Adipocyte (in vitro differentiated cells): ENCODE results near the gene TMEM132D.
"Not testable (repeated sequence)": the region's sequence is repeated elsewhere in the genome, so short reads cannot be mapped to it uniquely, and the experiment has no call there.

ENCODE experiments used
- DNase-seq: peaks from one replicate; pipeline ENCODE4 v3.0.0-alpha.2; 2015; ENCODE audit warnings: low read depth
- H3K27me3 ChIP-seq: replicated peaks from 2 replicates; pipeline ENCODE4 v1.7.0; 2013; ENCODE audit warnings: mild to moderate bottlenecking, low read length, moderate library complexity; ENCODE audit not compliant: control insufficient read depth, insufficient read depth
- H3K36me3 ChIP-seq: 2 replicates; pipeline ENCODE4 v1.7.0; 2013; ENCODE audit warnings: low read length, mild to moderate bottlenecking, moderate library complexity; ENCODE audit not compliant: control insufficient read depth, insufficient read depth, severe bottlenecking
- H3K4me1 ChIP-seq: 2 replicates; pipeline ENCODE4 v1.7.0; 2013; ENCODE audit warnings: mild to moderate bottlenecking, low read length, moderate library complexity; ENCODE audit not compliant: control insufficient read depth, insufficient read depth
- H3K4me3 ChIP-seq: 2 replicates; pipeline ENCODE4 v1.7.0; 2013; ENCODE audit warnings: mild to moderate bottlenecking, low read length, moderate library complexity
- H3K9ac ChIP-seq: 2 replicates; pipeline ENCODE4 v1.7.0; 2013; ENCODE audit warnings: mild to moderate bottlenecking, low read length, moderate library complexity
- H3K9me3 ChIP-seq: 2 replicates; pipeline ENCODE4 v1.7.0; 2013; ENCODE audit warnings: mild to moderate bottlenecking, low read length, moderate library complexity; ENCODE audit not compliant: control insufficient read depth

Gene TMEM132D

DNA sequence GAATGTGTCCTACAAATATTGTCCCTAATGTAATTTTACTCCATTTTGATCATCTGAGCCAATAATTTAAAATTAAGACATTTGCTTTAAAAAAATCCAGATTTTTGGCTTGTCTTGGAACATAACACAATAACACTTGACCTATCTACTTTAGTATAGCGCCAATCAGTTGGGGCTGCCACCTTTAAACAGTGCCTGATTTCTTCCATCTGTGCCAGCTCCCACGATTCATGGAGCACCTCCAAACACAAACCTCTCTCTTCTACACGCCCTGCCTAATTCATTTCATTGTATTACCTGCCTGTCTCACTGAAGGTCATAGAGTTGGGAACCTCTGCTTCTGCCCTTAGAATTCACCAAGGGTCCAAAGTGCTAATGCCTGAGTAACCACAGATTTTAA, 352.4 kb downstream of the TMEM132D start:
- Histone ChIP-seq H3K4me3 (no peak overlapping the region), H3K27me3 (no peaks in the 10 kb centered on the region), H3K9me3 (peaks cover 7% of the 10 kb centered on the region), H3K9ac (no peak overlapping the region), H3K36me3 (no peaks in the 10 kb centered on the region), H3K4me1 (no peaks in the 10 kb centered on the region)
- DNase-seq: no peak

DNA sequence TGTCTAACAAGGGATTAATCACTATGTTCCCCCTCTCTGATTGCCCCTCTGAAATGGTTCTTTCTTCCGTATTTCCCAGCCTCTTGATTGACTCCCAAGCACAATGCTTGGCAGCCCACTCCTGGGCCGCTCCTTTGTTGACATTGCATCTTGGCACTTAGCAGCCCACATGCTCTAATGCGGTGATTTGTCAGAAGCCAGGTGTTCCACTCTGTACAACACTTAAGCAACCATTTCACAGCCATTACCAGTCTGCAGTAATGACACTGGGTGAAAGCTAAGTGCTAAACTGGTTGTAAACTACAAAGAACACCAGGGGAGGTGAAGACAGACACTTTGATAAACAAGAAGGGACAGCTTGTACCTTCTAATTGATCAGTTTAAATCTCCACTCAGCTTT, 353.5 kb downstream of the TMEM132D start:
- DNase-seq: no peak
- Histone ChIP-seq H3K9ac (no peak overlapping the region), H3K9me3 (peaks cover 7% of the 10 kb centered on the region), H3K36me3 (no peaks in the 10 kb centered on the region), H3K27me3 (no peaks in the 10 kb centered on the region), H3K4me3 (no peak overlapping the region), H3K4me1 (no peaks in the 10 kb centered on the region)

DNA sequence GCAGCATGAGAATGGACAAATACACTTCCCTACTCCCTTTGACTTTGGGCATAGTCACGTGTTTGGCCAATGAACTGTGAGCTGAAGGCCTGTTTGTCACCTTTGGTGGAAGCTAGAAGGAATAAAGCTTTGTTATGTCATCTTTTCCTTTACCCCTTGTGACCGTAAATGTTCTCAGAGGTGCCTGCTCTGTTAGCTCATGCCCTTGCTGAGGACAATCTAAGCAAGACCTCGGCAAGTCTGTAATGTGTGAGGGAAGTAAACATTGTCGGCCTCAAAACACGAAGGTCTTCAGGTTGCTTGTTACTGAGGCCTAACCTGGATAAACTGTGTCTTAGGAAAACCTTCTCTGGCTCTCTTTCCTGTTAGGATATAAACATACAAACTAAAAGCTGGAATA, 354.2 kb downstream of the TMEM132D start:
- Histone ChIP-seq H3K9me3 (peaks cover 7% of the 10 kb centered on the region), H3K4me3 (no peak overlapping the region), H3K36me3 (no peaks in the 10 kb centered on the region), H3K9ac (no peak overlapping the region), H3K4me1 (no peaks in the 10 kb centered on the region), H3K27me3 (no peaks in the 10 kb centered on the region)
- no peak for DNase-seq

DNA sequence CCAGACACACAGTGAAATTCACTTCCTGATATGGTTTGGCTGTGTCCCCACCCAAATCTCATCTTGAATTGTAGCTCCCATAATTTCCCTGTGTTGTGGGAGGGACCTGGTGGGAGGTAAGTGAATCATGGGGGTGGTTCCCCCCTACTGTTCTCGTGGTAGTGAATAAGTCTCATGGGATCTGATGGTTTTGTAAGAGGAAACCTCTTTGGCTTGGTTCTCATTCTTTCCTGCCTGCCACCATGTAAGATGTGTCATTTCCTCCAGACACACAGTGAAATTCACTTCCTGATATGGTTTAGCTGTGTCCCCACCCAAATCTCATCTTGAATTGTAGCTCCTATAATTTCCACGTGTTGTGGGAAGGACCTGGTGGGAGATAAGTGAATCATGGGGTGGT, 354.8 kb downstream of the TMEM132D start:
- H3K9me3 ChIP-seq, H3K4me3 ChIP-seq, DNase-seq, H3K36me3 ChIP-seq, H3K9ac ChIP-seq, H3K4me1 ChIP-seq, H3K27me3 ChIP-seq: not testable (repeated sequence)

DNA sequence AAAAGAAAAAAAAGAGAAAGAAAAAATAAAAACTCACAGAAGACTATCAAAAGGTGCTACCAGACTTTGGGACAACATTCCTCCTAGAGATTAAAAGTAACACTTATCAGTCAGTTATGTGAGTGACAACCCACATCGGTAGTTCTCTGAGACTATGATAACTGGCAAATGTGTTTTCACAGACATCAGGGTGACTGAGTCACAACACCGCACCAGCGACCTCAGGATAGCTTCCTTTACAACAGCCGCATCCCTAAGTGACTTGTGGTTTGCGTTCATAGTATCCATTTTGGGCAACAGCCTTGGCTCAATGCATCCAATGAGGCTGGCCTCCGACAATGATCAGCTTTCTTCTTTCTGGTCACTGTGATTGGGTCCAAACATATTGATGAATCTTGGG, 359.1 kb downstream of the TMEM132D start:
- Histone ChIP-seq H3K4me1 (no peaks in the 10 kb centered on the region), H3K4me3 (no peak overlapping the region), H3K36me3 (no peaks in the 10 kb centered on the region), H3K27me3 (no peaks in the 10 kb centered on the region), H3K9ac (no peak overlapping the region), H3K9me3 (peaks cover 4% of the 10 kb centered on the region)
- DNase-seq: no peak

DNA sequence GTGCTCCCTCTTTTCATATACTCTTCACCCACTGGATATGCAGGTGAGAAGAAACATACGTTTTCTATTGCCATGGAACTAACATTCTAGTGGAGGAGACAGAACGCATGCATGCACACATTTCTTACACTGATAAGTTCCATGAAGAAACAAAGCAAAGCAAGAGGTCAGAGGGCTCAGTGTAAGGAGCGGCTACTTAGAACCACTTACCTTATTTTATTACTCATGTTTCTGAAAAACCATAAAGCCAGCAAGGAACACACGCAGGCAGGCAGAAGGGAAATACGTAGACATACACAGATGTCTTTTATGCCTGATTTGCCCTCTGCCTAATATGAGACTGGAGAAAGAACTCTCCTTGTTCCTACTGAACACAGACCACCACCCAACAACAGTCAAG, 362.9 kb downstream of the TMEM132D start:
- no peaks in the 10 kb centered on the region for H3K4me1 ChIP-seq
- DNase-seq: no peak
- no peak overlapping the region for H3K4me3 ChIP-seq
- H3K9ac ChIP-seq: no peak overlapping the region
- H3K27me3 ChIP-seq: no peaks in the 10 kb centered on the region
- H3K36me3 ChIP-seq: no peaks in the 10 kb centered on the region
- no peaks in the 10 kb centered on the region for H3K9me3 ChIP-seq

DNA sequence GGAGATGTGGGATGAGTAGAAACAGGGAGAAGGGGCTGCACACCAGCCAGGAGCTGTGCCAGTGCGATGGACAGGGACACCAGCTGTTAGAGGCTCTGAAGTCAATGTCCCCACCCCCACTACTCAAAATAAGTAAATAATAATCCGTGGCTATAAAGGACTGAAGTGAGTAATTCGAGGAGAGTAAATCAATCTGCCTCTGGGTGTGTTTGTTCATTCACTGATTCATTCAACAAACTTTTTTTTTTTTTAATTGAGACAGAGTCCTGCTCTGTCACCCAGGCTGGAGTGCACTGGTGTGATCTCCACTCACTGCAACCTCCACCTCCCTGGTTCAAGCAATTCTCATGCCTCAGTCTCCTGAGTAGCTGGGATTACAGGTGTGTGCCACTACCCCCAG, 363.6 kb downstream of the TMEM132D start:
- no peaks in the 10 kb centered on the region for H3K9me3 ChIP-seq
- no peak overlapping the region for H3K4me3 ChIP-seq
- DNase-seq: no peak
- no peaks in the 10 kb centered on the region for H3K4me1 ChIP-seq
- H3K9ac ChIP-seq: no peak overlapping the region
- no peaks in the 10 kb centered on the region for H3K27me3 ChIP-seq
- no peaks in the 10 kb centered on the region for H3K36me3 ChIP-seq

DNA sequence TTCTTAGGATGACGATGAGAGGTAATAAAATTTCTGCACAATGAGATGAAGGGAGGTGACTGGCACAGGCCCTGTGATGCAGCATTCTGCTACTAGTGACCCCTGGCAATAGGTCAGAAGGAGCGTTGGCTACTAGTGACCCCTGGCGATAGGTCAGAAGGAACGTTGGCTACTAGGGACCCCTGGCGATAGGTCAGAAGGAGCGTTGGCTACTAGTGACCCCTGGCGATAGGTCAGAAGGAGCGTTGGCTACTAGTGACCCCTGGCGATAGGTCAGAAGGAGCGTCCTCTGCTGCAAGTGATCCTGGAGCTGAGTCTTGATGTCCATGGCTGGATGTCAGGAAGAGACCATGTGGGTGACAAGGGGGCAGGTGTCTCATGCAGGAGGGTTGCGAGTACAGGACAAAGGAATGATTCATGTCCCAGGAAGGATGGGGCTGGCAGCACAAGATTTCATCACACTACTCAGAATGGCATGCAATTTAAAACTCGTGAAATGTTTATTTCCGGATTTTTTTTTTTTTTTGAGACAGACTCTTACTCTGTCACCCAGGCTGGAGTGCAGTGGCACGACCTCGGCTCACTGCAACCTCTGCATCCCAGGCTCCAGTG, 365.0 kb downstream of the TMEM132D start:
- H3K4me3 ChIP-seq, H3K36me3 ChIP-seq, H3K4me1 ChIP-seq, H3K9me3 ChIP-seq, H3K9ac ChIP-seq, H3K27me3 ChIP-seq: not testable (repeated sequence)
- peak; percentile 35 for DNase-seq

DNA sequence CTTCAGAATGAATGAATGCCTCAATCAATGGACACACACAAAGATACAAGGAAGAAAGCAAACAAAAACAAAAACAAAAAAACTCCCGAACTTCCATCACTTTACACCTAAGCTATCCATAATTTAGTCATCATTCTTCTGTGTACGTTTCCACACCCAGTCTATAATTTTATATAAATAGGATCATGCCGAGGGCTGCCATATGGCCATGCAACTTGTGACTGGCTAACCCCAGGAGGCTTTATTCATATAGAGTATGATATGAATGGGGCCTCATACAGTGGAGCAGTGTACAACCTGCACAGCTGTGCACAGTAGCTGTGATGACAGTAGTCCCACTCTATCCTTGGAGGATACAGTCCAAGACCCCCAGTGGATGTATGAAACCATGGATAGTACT, 365.7 kb downstream of the TMEM132D start:
- no peak for DNase-seq
- Histone ChIP-seq H3K9me3 (no peaks in the 10 kb centered on the region), H3K4me3 (no peak overlapping the region), H3K36me3 (no peaks in the 10 kb centered on the region), H3K9ac (no peak overlapping the region), H3K27me3 (no peaks in the 10 kb centered on the region), H3K4me1 (no peaks in the 10 kb centered on the region)

DNA sequence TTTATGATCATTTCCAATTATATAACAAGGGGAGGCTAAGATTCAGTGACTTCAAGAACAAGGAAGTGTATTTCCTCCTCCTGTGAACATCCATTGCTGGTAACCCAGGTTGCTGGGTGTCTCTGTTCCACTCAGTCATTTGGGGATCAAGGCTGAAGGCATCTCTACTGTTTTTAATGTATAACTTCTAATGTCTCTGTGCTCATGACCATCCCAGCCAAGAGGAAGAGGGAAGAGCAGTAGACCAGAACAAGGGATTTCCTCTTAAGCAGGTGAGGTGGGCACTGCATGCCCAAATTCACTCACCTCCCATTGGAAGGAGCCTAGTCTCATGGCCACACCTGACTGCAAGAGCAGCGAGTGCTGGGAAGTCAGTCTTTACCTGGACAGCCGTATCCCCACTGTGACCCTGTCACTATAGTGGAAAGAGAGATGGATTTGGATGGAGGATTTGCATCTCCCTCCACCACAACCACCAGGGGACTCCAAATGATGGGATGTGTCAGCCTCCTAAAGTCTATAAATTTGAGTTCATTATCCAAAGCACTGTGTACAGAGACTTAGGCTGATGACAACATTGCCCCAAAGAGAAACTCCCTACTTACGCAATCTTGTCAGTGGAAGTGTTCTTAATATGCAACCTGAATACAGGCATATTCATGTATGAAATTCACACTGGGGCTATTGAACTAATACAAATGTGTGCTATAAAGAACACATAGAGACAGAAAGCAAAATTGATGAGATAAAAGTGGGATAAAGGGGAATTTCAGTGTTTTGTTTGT, 368.7 kb downstream of the TMEM132D start:
- no peaks in the 10 kb centered on the region for H3K4me1 ChIP-seq
- no peaks in the 10 kb centered on the region for H3K36me3 ChIP-seq
- no peak overlapping the region for H3K9ac ChIP-seq
- peak; percentile 61 for DNase-seq
- H3K27me3 ChIP-seq: no peaks in the 10 kb centered on the region
- no peak overlapping the region for H3K4me3 ChIP-seq
- peaks cover 3% of the 10 kb centered on the region for H3K9me3 ChIP-seq

DNA sequence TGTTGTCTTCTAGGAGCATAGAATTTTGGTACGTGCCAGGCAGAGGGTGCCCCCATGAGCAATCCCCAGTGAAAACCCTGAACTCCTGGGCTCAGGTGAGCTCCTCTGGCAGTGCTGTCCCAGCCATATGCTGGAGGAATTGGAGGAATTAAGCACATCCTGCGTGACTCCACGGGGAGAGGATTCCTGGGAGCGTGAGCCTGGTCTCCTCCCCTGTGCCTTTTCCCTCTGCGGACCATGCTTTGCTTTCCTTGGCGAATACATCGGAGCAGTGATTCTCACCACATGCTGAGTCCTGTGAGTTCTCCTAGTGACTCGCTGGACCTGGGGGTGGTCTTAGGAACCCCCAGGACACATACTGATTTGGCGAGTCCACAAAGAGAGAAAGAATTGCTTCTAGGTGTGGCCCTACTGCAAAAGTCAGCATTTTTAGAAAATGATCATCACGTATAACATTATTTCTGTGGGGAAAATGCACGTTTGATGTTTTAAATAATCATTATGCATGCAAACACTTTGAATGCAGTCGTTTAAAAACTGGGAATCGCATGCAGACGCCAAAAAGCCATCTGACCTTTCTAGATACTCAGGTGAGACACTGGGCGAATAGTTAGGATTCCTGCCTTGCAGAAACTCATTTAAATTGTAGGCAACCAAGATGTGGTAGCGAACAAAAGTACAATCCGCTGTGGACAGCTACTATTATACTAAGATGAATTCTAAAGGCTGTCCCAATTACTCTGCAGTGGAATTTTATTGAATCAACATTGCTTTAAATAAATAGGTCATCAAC, 370.9 kb downstream of the TMEM132D start:
- peaks cover 3% of the 10 kb centered on the region for H3K9me3 ChIP-seq
- no peak overlapping the region for H3K9ac ChIP-seq
- H3K4me3 ChIP-seq: no peak overlapping the region
- H3K36me3 ChIP-seq: no peaks in the 10 kb centered on the region
- H3K4me1 ChIP-seq: no peaks in the 10 kb centered on the region
- no peaks in the 10 kb centered on the region for H3K27me3 ChIP-seq
- no peak for DNase-seq
